ENCODE data around the gene CCDC136.

The CCDC136 gene

DNA sequence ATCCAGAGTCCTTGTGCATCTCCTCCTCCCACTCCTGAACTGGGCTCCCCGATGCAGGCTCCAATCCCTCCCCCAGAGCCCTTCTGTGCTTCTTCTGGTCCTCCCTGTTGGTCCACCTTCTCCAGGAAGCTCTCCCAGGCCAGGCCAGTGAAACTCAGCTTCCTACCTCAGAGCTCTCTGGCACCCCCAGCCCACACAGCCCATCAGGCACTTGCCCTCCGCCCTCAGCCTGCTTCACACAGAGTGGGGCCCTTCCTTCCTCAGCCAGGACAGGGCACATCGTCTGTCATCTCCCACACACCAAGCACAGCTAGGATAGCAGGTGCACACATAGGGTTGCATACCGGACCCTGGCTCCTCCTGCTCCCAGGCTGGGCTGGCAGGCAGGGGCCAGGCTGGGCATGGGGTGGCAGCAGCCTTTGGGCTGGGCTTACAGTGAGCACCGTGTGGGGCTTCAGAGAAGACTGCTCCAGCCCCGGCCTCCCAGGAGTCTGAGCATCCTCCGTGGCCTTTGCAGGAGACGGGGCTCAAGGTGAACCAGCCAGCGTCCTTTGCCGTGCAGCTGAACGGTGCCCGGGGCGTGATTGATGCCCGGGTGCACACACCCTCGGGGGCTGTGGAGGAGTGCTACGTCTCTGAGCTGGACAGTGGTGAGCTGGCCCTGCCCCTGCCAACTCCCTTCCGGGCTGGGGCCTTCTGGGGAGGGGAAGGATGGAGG, 64.4 kb downstream of the CCDC136 start:
- Histone ChIP-seq H2AFZ (ENCODE audit: low read length, unreplicated experiment) (no peak overlapping the region), H3K4me1 (ENCODE audit: control insufficient read depth, insufficient read depth, low read length, unreplicated experiment) (peaks cover 6% of the 10 kb centered on the region), H3K4me3 (ENCODE audit: low read depth, low read length) (no peak overlapping the region), H3K27ac (ENCODE audit: low read depth, low read length) (no peak overlapping the region), H3K27me3 (ENCODE audit: insufficient read depth, low read length) (no peaks in the 10 kb centered on the region), H3K79me2 (ENCODE audit: control insufficient read depth, insufficient read depth, low read length, unreplicated experiment) (no peaks in the 10 kb centered on the region), H3K36me3 (ENCODE audit: insufficient read depth, low read length) (peaks cover 5% of the 10 kb centered on the region; the same call in 1 of the 2 replicates)

DNA sequence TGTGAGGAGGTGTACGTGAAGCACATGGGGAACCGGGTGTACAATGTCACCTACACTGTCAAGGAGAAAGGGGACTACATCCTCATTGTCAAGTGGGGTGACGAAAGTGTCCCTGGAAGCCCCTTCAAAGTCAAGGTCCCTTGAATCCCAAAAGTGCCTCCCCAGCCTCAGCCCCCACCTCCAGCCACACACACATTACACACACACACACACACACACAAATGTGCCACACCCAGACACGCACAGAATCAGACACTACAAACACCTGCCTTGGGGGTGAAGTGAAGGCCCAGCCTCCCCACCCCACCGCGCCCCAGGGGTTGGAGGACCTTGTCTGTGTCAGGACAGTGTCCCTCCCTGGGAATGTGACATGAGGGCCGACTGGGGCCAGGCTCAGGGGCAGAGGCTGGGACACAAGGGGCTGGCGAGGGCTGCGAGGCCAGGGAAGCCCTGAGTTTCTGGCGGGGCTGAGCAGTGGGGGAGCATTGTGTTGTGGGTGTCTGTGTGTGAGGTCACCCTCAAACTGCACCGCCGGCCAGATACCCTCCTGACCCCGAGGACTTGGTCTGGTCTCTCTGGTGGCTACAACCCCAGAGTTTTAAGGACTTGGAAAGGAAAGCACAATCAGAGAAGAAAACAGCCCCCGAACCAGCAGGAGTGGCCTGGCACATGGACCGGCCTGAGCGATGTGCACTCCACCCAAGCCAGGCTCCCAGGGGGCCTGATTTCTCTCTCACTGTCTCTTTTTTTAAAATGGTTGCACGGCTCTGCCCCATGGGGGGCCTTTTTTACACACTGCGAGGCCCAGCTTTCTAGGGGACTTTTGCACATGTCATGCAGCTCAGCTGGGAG, 66.8 kb downstream of the CCDC136 start:
- Histone ChIP-seq H3K4me3 (ENCODE audit: low read depth, low read length) (no peak overlapping the region), H3K79me2 (ENCODE audit: control insufficient read depth, insufficient read depth, low read length, unreplicated experiment) (peaks cover 8% of the 10 kb centered on the region), H3K36me3 (ENCODE audit: insufficient read depth, low read length) (no peaks in the 10 kb centered on the region), H2AFZ (ENCODE audit: low read length, unreplicated experiment) (no peak overlapping the region), H3K27ac (ENCODE audit: low read depth, low read length) (no peak overlapping the region), H3K4me1 (ENCODE audit: control insufficient read depth, insufficient read depth, low read length, unreplicated experiment) (peaks cover 6% of the 10 kb centered on the region), H3K27me3 (ENCODE audit: insufficient read depth, low read length) (no peaks in the 10 kb centered on the region)

GRCh38 chr7:128859232-128860157, 67.7 kb downstream of the CCDC136 start:
- Histone ChIP-seq H2AFZ (ENCODE audit: low read length, unreplicated experiment) (no peak overlapping the region), H3K36me3 (ENCODE audit: insufficient read depth, low read length) (no peaks in the 10 kb centered on the region), H3K79me2 (ENCODE audit: control insufficient read depth, insufficient read depth, low read length, unreplicated experiment) (peaks cover 11% of the 10 kb centered on the region), H3K4me1 (ENCODE audit: control insufficient read depth, insufficient read depth, low read length, unreplicated experiment) (peaks cover 6% of the 10 kb centered on the region), H3K4me3 (ENCODE audit: low read depth, low read length) (no peak overlapping the region), H3K27me3 (ENCODE audit: insufficient read depth, low read length) (no peaks in the 10 kb centered on the region), H3K27ac (ENCODE audit: low read depth, low read length) (no peak overlapping the region)

GRCh38 chr7:128860158-128861073, 68.6 kb downstream of the CCDC136 start:
- no peak overlapping the region for H3K27ac ChIP-seq (ENCODE audit: low read depth, low read length)
- H2AFZ ChIP-seq (ENCODE audit: low read length, unreplicated experiment), result no peak overlapping the region
- no peak overlapping the region for H3K4me3 ChIP-seq (ENCODE audit: low read depth, low read length)
- no peaks in the 10 kb centered on the region; the same call in 1 of the 2 replicates for H3K36me3 ChIP-seq (ENCODE audit: insufficient read depth, low read length)
- peaks cover 11% of the 10 kb centered on the region for H3K79me2 ChIP-seq (ENCODE audit: control insufficient read depth, insufficient read depth, low read length, unreplicated experiment)
- H3K27me3 ChIP-seq (ENCODE audit: insufficient read depth, low read length), result no peaks in the 10 kb centered on the region
- peaks cover 6% of the 10 kb centered on the region for H3K4me1 ChIP-seq (ENCODE audit: control insufficient read depth, insufficient read depth, low read length, unreplicated experiment)

- Histone ChIP-seq H3K27me3 (ENCODE audit: insufficient read depth, low read length) (no peaks in the 10 kb centered on the region), H2AFZ (ENCODE audit: low read length, unreplicated experiment) (no peak overlapping the region), H3K27ac (ENCODE audit: low read depth, low read length) (no peak overlapping the region), H3K4me1 (ENCODE audit: control insufficient read depth, insufficient read depth, low read length, unreplicated experiment) (peaks cover 6% of the 10 kb centered on the region), H3K79me2 (ENCODE audit: control insufficient read depth, insufficient read depth, low read length, unreplicated experiment) (peaks cover 11% of the 10 kb centered on the region), H3K36me3 (ENCODE audit: insufficient read depth, low read length) (no peaks in the 10 kb centered on the region; the same call in 1 of the 2 replicates), H3K4me3 (ENCODE audit: low read depth, low read length) (peak overlapping the region; percentile 95)
These were observed 70.3 kb downstream of the CCDC136 start for GRCh38 chr7:128861957-128862570.

GRCh38 chr7:128862571-128863432, 71.0 kb downstream of the CCDC136 start, which contains the start of gene ATP6V1F:
Gene ATP6V1F, plus strand, starts transcription at chr7:128862856. Its CDS starts 49 bp downstream, at chr7:128862905.
- Histone ChIP-seq H2AFZ (ENCODE audit: low read length, unreplicated experiment) (peak within 1 kb of the TSS; percentile 39), H3K27ac (ENCODE audit: low read depth, low read length) (peak within 1 kb of the TSS; percentile 68), H3K36me3 (ENCODE audit: insufficient read depth, low read length) (no peaks in the 10 kb centered on the region; the same call in 1 of the 2 replicates), H3K27me3 (ENCODE audit: insufficient read depth, low read length) (no peaks in the 10 kb centered on the region), H3K79me2 (ENCODE audit: control insufficient read depth, insufficient read depth, low read length, unreplicated experiment) (peaks cover 11% of the 10 kb centered on the region), H3K4me3 (ENCODE audit: low read depth, low read length) (peak within 1 kb of the TSS; percentile 95), H3K4me1 (ENCODE audit: control insufficient read depth, insufficient read depth, low read length, unreplicated experiment) (peaks cover 6% of the 10 kb centered on the region)

DNA sequence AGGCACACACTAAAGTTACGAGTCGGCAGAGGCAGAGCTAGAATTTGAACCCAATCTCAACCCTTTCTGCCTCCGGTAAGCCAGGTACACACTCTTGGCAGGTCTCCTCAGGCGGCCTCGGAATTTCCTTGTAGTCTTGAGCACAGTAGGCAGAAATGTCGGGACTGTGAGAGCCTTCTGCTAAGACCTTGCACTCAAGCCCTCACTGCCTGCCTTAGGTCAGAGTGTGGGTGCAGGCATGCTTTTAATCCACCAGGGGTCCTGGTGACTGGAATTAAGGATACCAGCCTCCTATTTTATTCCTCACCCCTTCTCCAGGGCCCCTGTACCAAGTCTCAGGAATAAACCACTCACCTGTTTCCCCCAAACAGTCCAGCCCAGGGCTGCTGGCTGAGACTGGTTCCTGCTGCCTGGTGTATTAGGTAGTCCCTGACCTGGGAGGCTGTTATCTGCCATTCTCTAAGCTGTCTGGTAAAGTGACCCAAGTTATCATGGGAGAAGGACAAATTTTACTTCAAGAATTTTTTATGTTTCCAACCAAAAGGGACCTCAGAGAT, 71.7 kb downstream of the CCDC136 start:
- Histone ChIP-seq H3K79me2 (ENCODE audit: control insufficient read depth, insufficient read depth, low read length, unreplicated experiment) (peaks cover 11% of the 10 kb centered on the region), H2AFZ (ENCODE audit: low read length, unreplicated experiment) (peak overlapping the region; percentile 39), H3K27me3 (ENCODE audit: insufficient read depth, low read length) (no peaks in the 10 kb centered on the region), H3K27ac (ENCODE audit: low read depth, low read length) (peak overlapping the region; percentile 68), H3K4me1 (ENCODE audit: control insufficient read depth, insufficient read depth, low read length, unreplicated experiment) (peaks cover 6% of the 10 kb centered on the region), H3K36me3 (ENCODE audit: insufficient read depth, low read length) (no peaks in the 10 kb centered on the region; the same call in 1 of the 2 replicates), H3K4me3 (ENCODE audit: low read depth, low read length) (peak overlapping the region; percentile 95)

DNA sequence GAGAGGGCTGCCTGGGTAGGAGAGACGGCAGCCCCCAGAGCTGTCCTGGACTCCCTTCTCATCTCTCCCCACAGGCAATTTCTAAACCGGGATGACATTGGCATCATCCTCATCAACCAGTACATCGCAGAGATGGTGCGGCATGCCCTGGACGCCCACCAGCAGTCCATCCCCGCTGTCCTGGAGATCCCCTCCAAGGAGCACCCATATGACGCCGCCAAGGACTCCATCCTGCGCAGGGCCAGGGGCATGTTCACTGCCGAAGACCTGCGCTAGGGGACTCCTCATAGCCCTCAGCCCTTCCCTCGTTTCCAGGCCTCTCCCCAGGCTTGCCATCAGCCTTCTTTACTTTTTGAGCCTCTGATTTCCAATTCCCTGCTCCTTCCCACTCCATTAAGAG, 73.5 kb downstream of the CCDC136 start:
- no peak overlapping the region for H3K4me3 ChIP-seq (ENCODE audit: low read depth, low read length)
- peaks cover 3% of the 10 kb centered on the region for H3K4me1 ChIP-seq (ENCODE audit: control insufficient read depth, insufficient read depth, low read length, unreplicated experiment)
- peaks cover 8% of the 10 kb centered on the region for H3K27me3 ChIP-seq (ENCODE audit: insufficient read depth, low read length)
- H2AFZ ChIP-seq (ENCODE audit: low read length, unreplicated experiment), result no peak overlapping the region
- H3K27ac ChIP-seq (ENCODE audit: low read depth, low read length), result no peak overlapping the region
- no peaks in the 10 kb centered on the region; the same call in 1 of the 2 replicates for H3K36me3 ChIP-seq (ENCODE audit: insufficient read depth, low read length)
- peaks cover 11% of the 10 kb centered on the region for H3K79me2 ChIP-seq (ENCODE audit: control insufficient read depth, insufficient read depth, low read length, unreplicated experiment)

Data from ACC112 (cell line).